GM18499 (cell line): Measurements from ENCODE around the gene GALNT17.
"Not testable (repeated sequence)": the region's sequence is repeated elsewhere in the genome, so short reads cannot be mapped to it uniquely, and the experiment has no call there.

Experiments
- ATAC-seq: cut with Tn5 transposase; IDR thresholded peaks from one replicate; pipeline ENCODE4 v1.9.1; 2021; ENCODE audit warnings: moderate number of reproducible peaks; ENCODE audit not compliant: insufficient read depth, unreplicated experiment

Gene GALNT17

DNA sequence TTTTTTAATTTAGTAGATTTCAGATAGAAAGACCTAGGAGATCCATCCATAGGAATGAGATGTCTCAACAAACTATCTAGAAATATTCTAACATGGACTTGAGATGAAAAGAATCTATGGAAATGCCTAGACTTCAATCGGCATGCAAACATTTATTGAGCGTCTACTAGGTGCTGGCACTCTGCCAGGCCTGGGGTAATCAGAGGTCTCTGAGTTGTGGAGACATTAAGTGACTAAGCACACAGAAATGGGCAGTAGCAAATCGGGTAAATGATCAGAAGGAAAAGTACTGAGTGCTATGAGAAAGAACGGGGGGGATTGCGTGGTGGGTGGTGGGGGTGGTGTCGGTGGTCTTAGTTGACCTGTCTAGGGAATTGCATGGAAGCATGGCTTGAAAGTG, 466.6 kb downstream of the GALNT17 start:
- no peak for ATAC-seq

DNA sequence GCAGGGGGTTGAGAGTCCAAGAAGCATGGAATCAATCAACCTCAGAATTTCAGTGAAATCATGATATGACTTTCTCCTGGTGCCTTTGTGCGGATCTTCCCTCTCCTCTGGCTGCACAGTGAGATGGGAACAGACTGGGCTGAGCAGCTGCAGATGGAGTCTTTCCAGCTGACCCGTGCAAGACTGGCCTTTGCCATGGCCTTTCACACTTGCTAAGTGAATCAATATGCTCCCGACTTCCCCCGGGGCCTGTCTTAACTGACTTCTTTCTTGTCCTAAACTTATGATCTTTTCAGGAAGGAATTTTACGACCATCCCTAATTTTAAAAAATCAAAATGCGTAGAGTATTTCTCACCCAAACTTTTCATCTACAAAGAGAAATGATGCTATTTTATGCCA, 469.9 kb downstream of the GALNT17 start:
- no peak for ATAC-seq

DNA sequence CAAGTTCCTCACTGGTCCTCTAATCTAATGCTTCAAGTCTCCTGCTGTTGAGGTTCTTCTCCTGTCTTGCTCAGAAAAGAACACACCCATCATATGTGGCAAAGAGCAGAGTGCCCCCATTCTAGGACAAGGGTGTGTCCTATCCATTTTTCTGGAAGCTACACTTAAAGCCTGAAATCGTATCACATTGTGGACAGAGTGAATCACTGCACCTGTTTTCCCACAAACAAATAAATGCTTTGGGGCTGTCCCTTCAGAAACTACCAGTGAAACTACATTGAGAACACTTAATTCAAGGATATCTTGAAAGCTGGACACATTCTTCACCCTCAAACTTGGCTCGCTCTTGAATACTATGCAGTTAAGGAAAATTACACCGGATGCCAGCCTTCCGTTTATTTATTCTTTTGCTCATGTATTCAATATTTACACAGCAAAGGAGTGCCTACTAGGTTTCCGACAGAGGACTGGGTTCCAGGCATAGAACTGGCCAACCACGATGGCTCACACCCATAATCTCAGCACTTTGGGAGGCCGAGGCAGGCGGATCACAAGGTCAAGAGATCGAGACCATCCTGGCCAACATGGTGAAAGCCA, 473.0 kb downstream of the GALNT17 start:
- no peak for ATAC-seq

DNA sequence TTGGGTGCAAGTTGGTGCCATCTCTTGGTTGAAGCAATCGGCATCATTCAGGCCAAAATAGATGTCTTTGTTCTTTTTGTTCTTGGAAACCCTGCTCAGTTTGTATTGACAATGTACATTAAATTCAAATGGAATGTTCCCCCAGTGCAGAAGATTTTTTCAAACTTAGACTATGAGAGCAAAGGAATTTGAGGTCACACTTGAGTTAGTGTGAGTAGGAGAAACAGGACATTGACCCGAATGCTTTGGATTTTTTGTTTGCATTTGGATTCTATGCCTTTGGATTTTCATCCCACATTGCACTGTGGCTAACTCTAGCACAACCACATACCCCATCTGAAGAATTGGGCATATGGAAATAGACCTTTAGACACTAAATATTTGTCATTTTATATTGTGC, 480.0 kb downstream of the GALNT17 start:
- no peak for ATAC-seq

DNA sequence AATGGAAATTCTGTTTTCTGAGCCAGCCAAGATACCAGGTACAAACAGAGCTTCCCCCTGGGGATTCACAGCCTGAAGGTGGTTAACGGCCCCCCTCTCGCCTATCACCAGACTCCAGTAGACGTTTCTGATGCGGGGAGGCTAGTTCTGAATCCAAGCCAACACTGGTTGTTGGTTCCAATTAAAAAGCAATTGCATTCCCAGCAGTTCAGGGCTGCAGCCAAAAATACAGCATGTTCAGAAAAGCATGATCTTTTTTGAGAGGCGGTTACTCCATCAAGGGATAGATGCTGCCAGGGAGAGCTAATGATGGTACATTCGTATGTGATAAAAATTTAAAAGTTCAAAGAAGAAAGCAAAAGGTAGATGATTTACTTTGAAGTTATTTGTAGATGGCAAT, 481.0 kb downstream of the GALNT17 start:
- no peak for ATAC-seq

DNA sequence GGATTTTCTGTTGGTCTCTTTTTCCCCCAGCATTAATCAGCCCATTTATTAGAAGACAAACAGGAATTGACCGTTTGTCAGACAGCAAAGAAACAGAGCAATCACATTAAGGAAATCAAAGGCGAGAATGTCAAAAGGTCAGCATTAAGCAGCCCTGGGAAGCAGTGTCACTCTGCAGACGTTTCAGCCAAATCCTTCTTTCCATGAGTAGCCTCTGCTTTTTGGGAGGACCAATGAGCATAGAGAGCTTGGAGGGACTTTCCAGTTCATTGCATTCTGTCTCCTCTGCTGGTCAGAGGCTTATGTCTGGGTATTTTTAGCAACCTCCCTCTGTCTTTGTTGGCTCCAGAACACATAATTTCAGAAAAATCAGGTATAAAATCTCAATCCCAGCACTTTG, 481.4 kb downstream of the GALNT17 start:
- no peak for ATAC-seq

DNA sequence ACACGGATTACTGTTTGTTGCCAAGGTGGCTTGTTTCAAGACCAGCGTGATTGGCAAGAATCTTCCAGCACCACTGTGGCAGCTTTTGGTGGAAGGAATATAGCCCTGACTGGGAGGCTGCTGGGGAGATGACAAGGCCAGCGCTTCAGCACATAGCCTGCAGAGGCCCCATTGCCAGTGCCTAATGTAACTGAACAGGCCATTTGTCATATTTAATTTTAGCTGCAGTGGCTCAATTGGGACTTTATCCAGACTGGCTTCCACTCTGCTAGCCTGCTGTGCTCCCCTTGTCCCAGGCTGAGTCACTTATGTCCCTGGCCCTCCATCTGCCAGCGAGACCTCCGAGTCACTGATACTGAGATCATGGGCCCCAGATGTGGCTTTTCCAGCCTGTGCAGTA, 483.1 kb downstream of the GALNT17 start:
- ATAC-seq, result no peak

DNA sequence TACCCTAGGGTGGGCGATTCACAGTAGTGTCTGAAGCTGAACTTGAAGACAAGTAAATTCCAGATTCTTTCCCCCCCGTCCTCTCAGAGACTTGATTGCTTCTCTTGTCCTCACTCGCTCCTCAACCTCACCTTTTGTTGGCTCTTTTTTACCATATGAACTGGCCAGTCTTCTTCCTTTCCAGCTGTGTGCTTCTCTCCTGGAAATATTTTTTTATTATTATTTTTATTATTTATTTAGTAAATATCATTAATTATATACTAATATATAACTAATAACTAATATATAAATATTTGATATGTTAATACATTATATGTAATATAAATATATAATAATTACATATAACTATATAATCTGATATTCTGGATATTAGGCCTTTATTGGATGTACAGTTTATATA, 484.3 kb downstream of the GALNT17 start:
- no peak for ATAC-seq

DNA sequence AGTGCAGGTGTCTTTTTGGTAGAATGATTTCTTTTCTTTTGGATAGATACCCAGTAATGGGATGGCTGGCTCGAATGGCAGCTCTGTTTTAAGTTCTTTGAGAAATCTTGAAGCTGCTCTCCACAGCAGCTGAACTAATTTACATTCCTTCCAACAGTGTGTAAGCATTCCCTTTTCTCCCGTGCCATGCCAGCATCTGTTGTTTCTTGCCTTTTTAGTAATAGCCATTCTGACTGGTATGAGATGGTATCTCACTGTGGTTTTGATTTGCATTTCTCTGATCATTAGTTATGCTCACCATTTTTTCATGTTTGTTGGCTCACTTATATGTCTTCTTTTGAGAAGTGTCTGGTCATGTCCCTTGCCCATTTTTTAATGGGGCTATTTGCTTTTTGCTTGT, 486.3 kb downstream of the GALNT17 start:
- no peak for ATAC-seq

DNA sequence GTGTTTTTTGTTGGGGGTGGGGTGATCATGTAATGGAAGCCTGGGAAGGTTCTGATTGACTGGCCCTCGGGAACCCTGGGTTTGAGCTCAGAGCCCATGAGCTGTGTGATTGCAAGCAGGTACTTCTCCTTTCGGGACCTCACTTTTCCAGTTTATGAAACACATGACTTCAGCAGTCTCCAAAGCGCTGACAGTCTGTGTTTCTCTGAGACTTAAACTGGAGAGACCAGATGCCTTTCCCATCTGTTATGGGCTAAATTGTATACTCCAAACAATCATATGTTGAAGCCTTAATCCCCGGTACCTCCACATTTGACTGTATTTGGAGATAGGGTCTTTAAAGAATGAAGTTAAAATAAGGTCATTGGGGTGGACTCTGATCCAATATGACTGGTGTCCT, 493.6 kb downstream of the GALNT17 start:
- ATAC-seq, result no peak

DNA sequence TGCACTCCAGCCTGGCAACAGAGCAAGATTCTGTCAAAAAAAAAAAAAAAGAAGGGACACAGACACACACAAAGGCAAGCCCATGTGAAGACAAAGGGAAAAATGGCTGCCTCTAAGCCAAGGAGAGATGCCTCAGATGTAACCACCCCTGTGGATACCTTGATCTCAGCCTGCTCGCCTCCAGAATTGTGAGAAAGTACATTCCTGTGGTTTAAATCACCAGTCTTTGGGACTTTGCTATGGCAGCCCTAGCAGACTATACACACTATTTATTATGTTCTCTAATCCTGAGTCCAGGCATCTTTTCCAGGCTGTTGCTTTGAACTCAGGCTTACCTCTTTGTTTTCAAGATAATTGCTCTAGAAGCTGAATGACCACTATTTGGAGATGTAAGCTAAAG, 494.3 kb downstream of the GALNT17 start:
- ATAC-seq, result no peak

DNA sequence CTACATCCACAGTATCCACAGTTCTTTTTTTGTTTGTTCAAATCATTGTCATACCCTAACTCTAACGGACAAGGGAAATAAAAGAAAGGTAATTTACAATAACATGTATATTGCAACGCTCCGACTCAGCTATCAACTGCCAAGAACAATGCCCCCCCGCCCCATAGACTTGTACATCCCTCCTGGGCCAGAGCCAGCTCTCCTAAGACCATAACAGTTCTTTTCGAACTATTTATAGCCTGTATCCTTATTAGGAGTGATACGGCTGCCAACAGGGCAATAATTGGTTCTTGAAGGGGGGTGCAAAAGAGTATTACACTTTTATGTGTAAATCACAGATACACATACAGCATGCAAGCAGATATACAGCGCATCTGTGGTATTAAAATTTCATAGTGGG, 495.7 kb downstream of the GALNT17 start:
- ATAC-seq, result no peak

DNA sequence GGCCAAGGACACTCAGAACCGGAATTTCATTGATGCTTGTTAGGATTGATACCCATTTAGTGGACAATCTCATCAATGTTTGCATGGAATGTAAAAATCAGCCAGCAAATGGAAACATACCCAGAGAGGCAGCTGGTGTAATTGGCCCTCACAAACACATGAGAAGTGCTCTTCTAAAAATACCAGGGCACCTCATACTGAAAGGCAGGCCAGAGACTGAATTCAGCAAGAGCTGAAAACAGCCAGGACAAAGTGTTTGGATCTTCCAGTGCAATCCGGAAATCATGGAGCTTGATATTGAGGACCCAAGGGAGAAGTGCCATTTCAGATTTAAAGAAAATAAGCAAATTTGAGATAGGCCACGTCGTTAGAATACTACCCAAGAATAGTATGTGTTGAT, 498.6 kb downstream of the GALNT17 start:
- ATAC-seq, result no peak

DNA sequence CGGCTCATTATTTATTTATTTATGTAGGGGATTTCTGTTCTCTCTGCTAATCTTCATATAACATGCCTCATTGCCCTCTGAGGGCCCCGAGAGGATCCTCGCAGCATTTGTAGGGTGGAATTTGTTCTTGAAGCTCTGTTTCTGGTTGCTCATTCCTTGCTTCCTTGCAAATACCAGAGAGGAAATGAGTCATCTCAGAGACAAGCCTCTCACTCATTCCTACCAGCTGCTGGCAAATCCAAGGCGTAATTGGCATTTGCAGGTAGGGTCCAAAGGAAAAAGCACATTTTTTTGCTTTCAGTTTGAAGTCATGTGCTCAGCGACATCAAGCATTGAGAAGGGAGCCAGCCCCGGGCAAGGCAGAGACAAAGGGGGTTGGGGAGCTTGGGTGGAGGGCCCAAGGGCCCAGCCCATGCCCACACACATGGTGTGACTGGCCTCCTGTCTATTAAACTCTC, 501.6 kb downstream of the GALNT17 start:
- no peak for ATAC-seq

DNA sequence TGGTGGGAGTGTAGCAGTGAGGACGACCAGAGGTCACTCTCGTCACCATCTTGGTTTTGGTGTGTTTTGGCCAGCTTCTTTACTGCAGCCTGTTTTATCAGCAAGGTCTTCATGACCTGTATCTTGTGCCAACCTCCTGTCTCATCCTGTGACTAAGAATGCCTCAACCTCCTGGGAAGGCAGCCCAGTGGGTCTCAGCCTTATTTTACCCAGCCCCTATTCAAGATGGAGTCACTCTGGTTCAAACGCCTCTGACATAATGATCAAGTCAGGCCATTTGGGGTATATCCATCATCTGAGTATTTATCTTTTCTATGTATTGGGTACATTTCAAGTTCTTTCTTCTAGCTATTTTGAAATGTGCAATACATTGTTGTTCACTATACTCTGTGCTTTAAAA, 503.9 kb downstream of the GALNT17 start:
- not testable (repeated sequence) for ATAC-seq

DNA sequence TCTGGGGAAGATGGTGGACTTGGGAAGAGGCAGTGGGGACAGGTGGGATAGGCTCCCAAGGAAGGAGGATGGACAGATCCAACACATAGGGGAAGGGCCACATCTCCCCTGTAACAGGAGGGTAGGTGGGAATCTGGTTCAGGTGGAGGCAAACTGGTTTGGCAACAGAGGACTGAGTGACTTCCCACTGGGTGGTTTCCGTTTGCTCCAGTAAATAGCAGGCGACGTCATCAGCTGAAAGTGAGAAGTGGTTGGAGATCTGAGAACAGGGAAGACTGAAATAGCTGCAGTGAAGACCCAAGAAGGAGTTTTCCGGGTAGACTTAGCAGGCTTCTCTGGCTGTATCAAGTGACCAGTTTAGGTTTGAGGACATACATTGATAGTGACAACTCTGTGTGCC, 504.4 kb downstream of the GALNT17 start:
- ATAC-seq, result no peak

DNA sequence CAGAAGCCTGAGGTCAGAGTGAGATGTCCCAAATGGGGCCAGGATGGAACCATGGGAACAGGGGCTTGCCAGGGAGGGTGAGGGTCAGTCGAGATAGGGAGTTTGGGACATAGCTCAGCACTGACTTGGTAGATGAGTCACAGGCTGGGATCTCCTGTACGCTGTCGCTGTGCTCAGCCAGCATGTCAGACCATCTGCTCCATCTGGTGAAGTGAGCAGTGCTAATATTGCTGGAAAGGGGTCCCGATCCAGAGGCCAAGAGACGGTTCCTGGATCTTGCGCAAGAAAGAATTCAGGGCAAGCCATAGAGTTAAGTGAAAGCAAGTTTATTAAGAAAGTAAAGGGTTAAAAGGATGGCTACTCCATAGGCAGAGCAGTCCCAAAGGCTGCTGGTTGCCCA, 505.6 kb downstream of the GALNT17 start:
- ATAC-seq, result no peak

DNA sequence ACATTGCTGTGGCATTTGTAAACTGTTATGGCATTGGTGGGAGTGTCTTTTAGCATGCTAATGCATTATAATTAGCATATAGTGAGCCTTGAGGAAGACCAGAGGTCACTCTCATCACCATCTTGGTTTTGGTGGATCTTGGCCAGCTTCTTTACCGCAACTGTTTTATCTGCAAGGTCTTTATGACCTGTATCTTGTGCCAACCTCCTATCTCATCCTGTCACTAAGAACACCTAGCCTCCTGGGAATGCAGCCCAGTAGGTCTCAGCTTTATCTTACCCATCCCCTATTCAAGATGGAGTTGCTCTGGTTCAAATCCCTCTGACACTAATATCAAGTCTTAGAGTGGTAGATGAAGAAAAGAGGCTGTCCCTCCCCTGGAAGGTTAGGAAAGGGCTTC, 506.2 kb downstream of the GALNT17 start:
- no peak for ATAC-seq

DNA sequence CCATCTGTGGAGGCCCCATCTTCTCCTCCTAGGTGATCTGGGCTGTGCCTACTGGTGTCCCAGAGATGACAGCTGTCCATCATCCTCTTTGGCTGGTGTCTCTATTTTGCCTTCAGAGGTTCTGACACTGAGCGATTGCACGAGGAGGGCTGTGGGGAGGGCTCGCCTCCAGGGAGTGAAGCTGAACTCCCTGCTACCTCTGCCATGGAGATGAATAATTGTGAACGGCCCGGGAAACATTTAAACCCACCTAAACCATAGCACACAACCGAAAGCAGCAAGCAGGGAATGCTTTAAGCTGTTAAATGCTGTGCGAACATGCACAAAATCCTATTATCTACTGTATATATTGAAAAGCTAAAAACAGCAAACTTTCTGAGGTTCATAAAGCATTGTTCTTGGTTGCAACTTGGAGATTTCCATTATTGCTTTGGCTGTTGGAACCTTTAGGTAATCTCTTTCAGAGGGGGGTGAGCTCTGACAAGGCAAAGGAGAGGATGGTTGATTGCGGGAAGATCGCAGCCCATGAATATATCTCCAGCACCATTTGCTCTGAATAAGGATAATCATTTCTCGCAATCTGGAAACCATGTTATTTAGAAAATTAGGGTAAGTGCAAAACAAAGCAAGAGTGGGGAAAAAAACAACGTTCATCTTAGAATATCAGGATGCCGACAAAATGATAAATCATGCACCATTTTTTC, 507.6 kb downstream of the GALNT17 start:
- no peak for ATAC-seq

DNA sequence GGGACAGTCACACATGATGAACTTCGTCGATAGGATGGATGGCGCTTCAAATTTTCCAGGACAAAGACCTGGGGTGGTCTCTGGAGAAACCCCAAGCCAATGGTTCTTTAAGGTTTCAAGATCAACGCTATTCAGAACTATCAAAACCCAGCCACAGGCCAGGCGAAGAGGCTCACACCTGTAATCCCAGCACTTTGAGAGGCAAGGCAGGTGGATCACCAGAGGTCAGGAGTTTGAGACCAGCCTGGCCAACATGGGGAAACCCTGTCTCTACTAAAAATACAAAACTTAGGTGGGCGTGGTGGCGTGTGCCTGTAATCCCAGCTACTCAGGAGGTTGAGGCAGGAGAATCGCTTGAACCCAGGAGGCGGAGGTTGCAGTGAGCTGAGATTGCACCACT, 511.1 kb downstream of the GALNT17 start:
- ATAC-seq, result not testable (repeated sequence)

DNA sequence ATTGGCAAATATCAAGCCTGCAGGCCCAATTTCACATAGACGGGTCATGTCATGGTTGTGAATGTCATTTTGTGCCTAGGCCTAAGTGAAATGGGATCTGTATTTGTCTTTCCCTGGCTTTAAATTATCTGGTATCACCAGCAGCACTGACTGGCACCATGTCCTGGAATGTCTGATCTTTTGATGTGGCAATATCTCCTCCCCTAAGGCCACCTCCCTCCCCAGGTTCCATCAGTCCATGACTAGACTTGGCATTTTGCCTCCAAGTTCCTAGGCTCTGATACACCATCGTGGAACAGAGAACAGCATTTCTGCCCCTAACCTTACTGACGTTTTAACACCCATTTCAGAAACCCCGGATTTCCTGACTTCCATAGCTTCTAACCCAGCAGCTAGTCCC, 513.9 kb downstream of the GALNT17 start:
- no peak for ATAC-seq

DNA sequence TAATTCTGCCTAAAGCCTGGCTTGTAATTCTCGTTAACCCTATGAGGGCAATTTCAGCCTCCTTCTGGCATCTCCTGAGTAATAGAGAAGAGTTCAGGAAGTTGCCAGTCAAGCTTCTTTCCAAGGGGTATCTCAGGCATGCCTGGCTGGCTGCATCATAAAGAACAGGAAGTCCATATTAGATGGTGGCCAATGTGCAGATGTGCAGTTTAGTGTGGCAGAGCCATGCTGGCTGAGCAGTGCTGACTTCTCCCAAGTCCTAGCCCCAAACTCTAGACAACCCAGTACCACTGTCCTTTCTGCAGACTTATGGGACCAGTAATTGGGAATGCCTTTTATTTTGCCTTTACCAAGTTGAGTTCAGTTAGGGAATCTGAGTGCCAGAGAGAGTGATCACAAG, 517.9 kb downstream of the GALNT17 start:
- ATAC-seq, result no peak
